Adrenal gland (tissue), 12 donors: ENCODE data around the gene ST8SIA4. TPM values are rescaled to one million over a fixed set of nuclear protein-coding genes. Genes with fewer than 3 reads are reported as not detected.

Source experiments
- DNase-seq, 7 donors: peaks; one replicate each; pipeline ENCODE4 v3.0.0-alpha.2; 2019 to 2020
- H3K27ac ChIP-seq, 5 donors: fragments of 200-600 bp; sonication (generic) in 4 of 5; 1 replicate in 3 of 5; 2 replicates in 2 of 5; pipeline versions ENCODE4 v1.5.1 to v1.8.0; 2016 to 2020; ENCODE audit warnings: mild to moderate bottlenecking in 1 of 5
- H3K27me3 ChIP-seq: fragments of 200-600 bp; 2 replicates; pipeline ENCODE4 v1.8.0; 2021
- H3K36me3 ChIP-seq, 2 donors: fragments of 200-600 bp; replicated peaks in 1 of 2; 1 replicate in 1 of 2; 2 replicates in 1 of 2; pipeline versions ENCODE4 v1.5.1 to v1.8.0; 2018 to 2022
- H3K4me1 ChIP-seq, 2 donors: fragments of 200-600 bp; replicated peaks in 1 of 2; 1 replicate in 1 of 2; 2 replicates in 1 of 2; pipeline versions ENCODE4 v1.5.1 to v1.8.0; 2018 to 2021
- H3K4me3 ChIP-seq, 4 donors: fragments of 200-600 bp; sonication (generic) in 3 of 4; one replicate each; pipeline ENCODE4 v1.5.1; 2016 to 2018
- H3K9me3 ChIP-seq, 3 donors: fragments of 200-600 bp; sonication (generic) in 1 of 3; replicated peaks in 1 of 3; 1 replicate in 2 of 3; 2 replicates in 1 of 3; pipeline versions ENCODE4 v1.5.1 to v1.8.0; 2016 to 2021
- POLR2A ChIP-seq, 2 donors: fragments of 450-650 bp; IDR thresholded peaks; one replicate each; pipeline ENCODE4 v1.6.1; 2017; ENCODE audit warnings: antibody characterized with exemption in 2 of 2, mild to moderate bottlenecking in 2 of 2, moderate library complexity in 1 of 2
- whole genome bisulfite sequencing, 4 donors: extraction: QIAGEN DNeasy Blood & Tissue Kit in 2 of 4; methylation state at CpG; one replicate each; pipeline versions ENCODE4 v1.1.5 to v1.1.7; 2013 to 2017; 5-methylcytosine and 5-hydroxymethylcytosine counted together
- intact Hi-C, 2 donors: fragments of 100-400 bp; cut with DNase I; formaldehyde crosslinking; loops; one replicate each; pipeline versions ENCODE4 v1.14.1 to v1.15.0; 2022 to 2023
- polyA plus RNA-seq, 3 donors: library from polyadenylated mRNA; stranded (reverse); fragments of 200-250 nt in 2 of 3; fragments of 350-450 nt in 1 of 3; fragmentation: Illumina TruSeq in 1 of 3; extraction: RNeasy Lipid Tissue Mini Kit (QIAGEN cat#74804) in 1 of 3; gene quantifications; one replicate each; pipeline ENCODE4 v1.2.3, GENCODE V29; 2013 to 2014
- total RNA-seq, 9 donors: library from RNA; depleted of rRNA in 4 of 9; stranded (reverse); fragments of >200 nt in 4 of 9; fragments of 120-200 nt in 1 of 9; fragmentation: NEBNext Ultra II Directional in 1 of 9; extraction: Animal tissue kit (Norgen Biotek cat#: 25700) in 1 of 9; gene quantifications; one replicate each; pipeline versions ENCODE4 v1.1.0 to v1.2.4, GENCODE V29; 2013 to 2023
- TF ChIP-seq, protein P1 (sequence below), 6 experiments: fragments of 450-650 bp in 4 of 6; fragments of 200-600 bp in 2 of 6; sonication (generic) in 1 of 6; IDR thresholded peaks; 1 replicate in 5 of 6; 2 replicates in 1 of 6; pipeline versions ENCODE4 v1.5.1 to v1.8.0; 2016 to 2021; ENCODE audit warnings: antibody characterized with exemption in 6 of 6, mild to moderate bottlenecking in 2 of 6, moderate library complexity in 1 of 6
- donor health status: healthy with polysubstance abuse.
- donor health status: Bipolar disorder and iron deficiency.
- donor health status: DM: yes; HTN: yes; CAD: no.
- donor health status: DM: no; HTN: no; CAD: no.
- donor health status: DM: no; HTN: no; CAD: no.
- donor health status: DM: yes; HTN: yes; CAD: no.

The ST8SIA4 gene
- total and polyA plus RNA-seq, 12 donors: 0.85 to 11.4 (median 5.5) TPM

DNA sequence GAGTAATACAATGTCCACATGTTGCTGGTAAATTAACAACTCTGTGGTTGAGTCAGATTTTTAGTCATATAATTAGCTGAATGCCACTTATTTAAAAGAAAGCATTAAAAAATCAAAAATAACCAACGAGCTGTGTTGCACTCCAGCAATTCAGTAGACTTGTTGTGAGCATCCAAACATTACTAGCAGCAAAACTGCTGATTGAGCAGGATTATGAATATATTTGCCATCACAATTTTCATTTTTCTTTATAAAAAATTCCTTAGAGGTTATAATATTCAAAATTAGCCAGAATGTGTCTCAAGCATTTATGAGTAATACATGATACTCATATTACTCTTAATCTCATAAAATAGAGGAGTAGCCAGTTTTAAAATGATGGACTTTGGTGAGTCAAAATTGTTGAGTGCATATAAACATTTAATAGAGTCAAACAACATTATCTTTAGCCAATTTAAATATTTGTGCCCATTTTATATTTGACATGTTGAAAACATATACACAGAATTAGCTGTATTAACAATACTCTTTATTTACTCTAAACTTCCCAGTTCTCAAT is 44.0 kb downstream of the ST8SIA4 start:
- Histone ChIP-seq H3K27ac (no peak overlapping the region), H3K36me3 (no peaks in the 10 kb centered on the region), H3K4me3 (no peak overlapping the region), H3K9me3 (no peaks in the 10 kb centered on the region), H3K27me3 (no peaks in the 10 kb centered on the region), H3K4me1 (no peaks in the 10 kb centered on the region)
- TF ChIP-seq, protein P1, sequence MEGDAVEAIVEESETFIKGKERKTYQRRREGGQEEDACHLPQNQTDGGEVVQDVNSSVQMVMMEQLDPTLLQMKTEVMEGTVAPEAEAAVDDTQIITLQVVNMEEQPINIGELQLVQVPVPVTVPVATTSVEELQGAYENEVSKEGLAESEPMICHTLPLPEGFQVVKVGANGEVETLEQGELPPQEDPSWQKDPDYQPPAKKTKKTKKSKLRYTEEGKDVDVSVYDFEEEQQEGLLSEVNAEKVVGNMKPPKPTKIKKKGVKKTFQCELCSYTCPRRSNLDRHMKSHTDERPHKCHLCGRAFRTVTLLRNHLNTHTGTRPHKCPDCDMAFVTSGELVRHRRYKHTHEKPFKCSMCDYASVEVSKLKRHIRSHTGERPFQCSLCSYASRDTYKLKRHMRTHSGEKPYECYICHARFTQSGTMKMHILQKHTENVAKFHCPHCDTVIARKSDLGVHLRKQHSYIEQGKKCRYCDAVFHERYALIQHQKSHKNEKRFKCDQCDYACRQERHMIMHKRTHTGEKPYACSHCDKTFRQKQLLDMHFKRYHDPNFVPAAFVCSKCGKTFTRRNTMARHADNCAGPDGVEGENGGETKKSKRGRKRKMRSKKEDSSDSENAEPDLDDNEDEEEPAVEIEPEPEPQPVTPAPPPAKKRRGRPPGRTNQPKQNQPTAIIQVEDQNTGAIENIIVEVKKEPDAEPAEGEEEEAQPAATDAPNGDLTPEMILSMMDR (IDR thresholded peaks at IDR 0.05): no peak
- TF ChIP-seq POLR2A (IDR thresholded peaks at IDR 0.05): no peak
- intact Hi-C loops: no loop called here
- DNase-seq: no peak
- 75 to 87% (median 83%) methylated on average over 1 of the region's 1 CpG for WGBS, 4 donors

DNA sequence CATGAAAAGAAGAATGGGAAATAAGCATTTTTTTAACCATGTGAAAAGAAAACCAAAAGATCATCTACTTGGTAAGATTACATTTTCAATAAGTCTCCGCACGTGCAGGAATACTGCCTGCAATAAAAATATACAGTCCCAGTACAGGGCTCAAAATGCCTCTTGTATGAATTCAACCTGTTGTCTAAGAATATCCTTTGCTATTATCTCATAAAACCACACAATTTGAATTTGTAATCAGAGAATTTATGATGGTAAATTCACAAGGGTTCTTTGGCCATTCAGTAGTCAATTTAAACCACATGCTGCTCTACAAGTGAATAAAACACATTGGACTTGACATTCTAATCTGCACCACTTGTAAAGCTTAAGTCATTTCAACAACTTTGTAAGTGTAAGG is 46.6 kb downstream of the ST8SIA4 start:
- intact Hi-C loops: no loop called here
- Histone ChIP-seq H3K36me3 (no peaks in the 10 kb centered on the region), H3K4me1 (no peaks in the 10 kb centered on the region), H3K27ac (no peak overlapping the region), H3K27me3 (no peaks in the 10 kb centered on the region), H3K9me3 (no peaks in the 10 kb centered on the region), H3K4me3 (no peak overlapping the region)
- WGBS, 4 donors: 81 to 91% (median 89%) methylated on average over 2 of the region's 2 CpGs
- no peak for TF ChIP-seq POLR2A (IDR thresholded peaks at IDR 0.05)
- no peak for DNase-seq

- Histone ChIP-seq H3K9me3 (no peaks in the 10 kb centered on the region), H3K27me3 (no peaks in the 10 kb centered on the region), H3K4me3 (no peak overlapping the region), H3K4me1 (no peaks in the 10 kb centered on the region), H3K27ac (no peak overlapping the region), H3K36me3 (no peaks in the 10 kb centered on the region)
- WGBS, 4 donors: 67 to 80% (median 69%) methylated on average over 6 of the region's 6 CpGs
- DNase-seq: no peak
- intact Hi-C loops: no loop called here
- no peak for TF ChIP-seq POLR2A (IDR thresholded peaks at IDR 0.05)
- TF ChIP-seq, protein P1 (IDR thresholded peaks at IDR 0.05): no peak
Measured at GRCh38 chr5:100855937-100856430, 47.1 kb downstream of the ST8SIA4 start.

GRCh38 chr5:100855295-100855694 is 47.8 kb downstream of the ST8SIA4 start:
- no peak overlapping the region for H3K4me3 ChIP-seq
- H3K4me1 ChIP-seq: no peaks in the 10 kb centered on the region
- DNase-seq: no peak
- no peaks in the 10 kb centered on the region for H3K9me3 ChIP-seq
- TF ChIP-seq POLR2A (IDR thresholded peaks at IDR 0.05): no peak
- TF ChIP-seq, protein P1 (IDR thresholded peaks at IDR 0.05): no peak
- 89 to 97% (median 94%) methylated on average over 1 of the region's 1 CpG for WGBS, 4 donors
- H3K27ac ChIP-seq: no peak overlapping the region
- intact Hi-C loops: no loop called here
- no peaks in the 10 kb centered on the region for H3K27me3 ChIP-seq
- H3K36me3 ChIP-seq: no peaks in the 10 kb centered on the region

GRCh38 chr5:100854591-100854990 is 48.5 kb downstream of the ST8SIA4 start:
- Histone ChIP-seq H3K27me3 (no peaks in the 10 kb centered on the region), H3K4me3 (no peak overlapping the region), H3K36me3 (no peaks in the 10 kb centered on the region), H3K27ac (no peak overlapping the region), H3K9me3 (no peaks in the 10 kb centered on the region), H3K4me1 (no peaks in the 10 kb centered on the region)
- TF ChIP-seq, protein P1 (IDR thresholded peaks at IDR 0.05): no peak
- TF ChIP-seq POLR2A (IDR thresholded peaks at IDR 0.05): no peak
- intact Hi-C loops: no loop called here
- DNase-seq: no peak
